AG10803 (cell line): ENCODE data around the gene ZNF226.
"Not testable (repeated sequence)": the region's sequence is repeated elsewhere in the genome, so short reads cannot be mapped to it uniquely, and the experiment has no call there.

Experiments
- DNase-seq: peaks from one replicate; pipeline ENCODE4 v3.0.0; 2010; ENCODE audit warnings: low read depth
- H3K4me3 ChIP-seq: 2 replicates; pipeline ENCODE4 v1.5.1; 2011; ENCODE audit warnings: mild to moderate bottlenecking, low read length, control low read depth
- TF ChIP-seq, protein P1 (sequence below): conservative IDR thresholded peaks from 2 replicates; pipeline ENCODE4 v1.5.1; 2011; ENCODE audit warnings: mild to moderate bottlenecking, low read length, control low read depth, inconsistent platforms

ZNF226 gene

GRCh38 chr19:44164673-44165512 lies at the start of gene ZNF226:
ZNF226 (plus strand) TSS chr19:44165100; CDS start chr19:44170081, 4,981 bp downstream.
- peak; percentile 99 for DNase-seq
- H3K4me3 ChIP-seq = peak within 1 kb of the TSS; percentile 98
- TF ChIP-seq, protein P1, sequence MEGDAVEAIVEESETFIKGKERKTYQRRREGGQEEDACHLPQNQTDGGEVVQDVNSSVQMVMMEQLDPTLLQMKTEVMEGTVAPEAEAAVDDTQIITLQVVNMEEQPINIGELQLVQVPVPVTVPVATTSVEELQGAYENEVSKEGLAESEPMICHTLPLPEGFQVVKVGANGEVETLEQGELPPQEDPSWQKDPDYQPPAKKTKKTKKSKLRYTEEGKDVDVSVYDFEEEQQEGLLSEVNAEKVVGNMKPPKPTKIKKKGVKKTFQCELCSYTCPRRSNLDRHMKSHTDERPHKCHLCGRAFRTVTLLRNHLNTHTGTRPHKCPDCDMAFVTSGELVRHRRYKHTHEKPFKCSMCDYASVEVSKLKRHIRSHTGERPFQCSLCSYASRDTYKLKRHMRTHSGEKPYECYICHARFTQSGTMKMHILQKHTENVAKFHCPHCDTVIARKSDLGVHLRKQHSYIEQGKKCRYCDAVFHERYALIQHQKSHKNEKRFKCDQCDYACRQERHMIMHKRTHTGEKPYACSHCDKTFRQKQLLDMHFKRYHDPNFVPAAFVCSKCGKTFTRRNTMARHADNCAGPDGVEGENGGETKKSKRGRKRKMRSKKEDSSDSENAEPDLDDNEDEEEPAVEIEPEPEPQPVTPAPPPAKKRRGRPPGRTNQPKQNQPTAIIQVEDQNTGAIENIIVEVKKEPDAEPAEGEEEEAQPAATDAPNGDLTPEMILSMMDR = no peak

- H3K4me3 ChIP-seq = not testable (repeated sequence)
Measured at GRCh38 chr19:44121162-44121561, 43.7 kb upstream of the ZNF226 start.

DNA sequence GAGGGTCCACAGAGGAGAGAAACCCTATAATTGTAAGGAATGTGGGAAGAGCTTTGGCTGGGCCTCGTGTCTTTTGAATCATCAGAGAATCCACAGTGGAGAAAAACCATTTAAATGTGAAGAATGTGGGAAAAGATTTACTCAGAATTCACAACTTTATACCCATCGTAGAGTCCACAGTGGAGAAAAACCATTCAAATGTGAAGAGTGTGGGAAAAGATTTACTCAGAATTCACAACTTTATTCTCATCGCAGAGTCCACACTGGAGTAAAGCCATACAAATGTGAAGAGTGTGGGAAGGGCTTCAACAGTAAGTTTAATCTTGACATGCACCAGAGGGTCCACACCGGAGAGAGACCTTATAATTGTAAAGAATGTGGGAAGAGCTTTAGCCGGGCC lies 32.9 kb upstream of the ZNF226 start:
- DNase-seq = no peak
- TF ChIP-seq, protein P1 = no peak
- no peak overlapping the region for H3K4me3 ChIP-seq

More at GRCh38 chr19:44121162-44121561, 43.7 kb upstream of the ZNF226 start:
- not testable (repeated sequence) for DNase-seq

DNA sequence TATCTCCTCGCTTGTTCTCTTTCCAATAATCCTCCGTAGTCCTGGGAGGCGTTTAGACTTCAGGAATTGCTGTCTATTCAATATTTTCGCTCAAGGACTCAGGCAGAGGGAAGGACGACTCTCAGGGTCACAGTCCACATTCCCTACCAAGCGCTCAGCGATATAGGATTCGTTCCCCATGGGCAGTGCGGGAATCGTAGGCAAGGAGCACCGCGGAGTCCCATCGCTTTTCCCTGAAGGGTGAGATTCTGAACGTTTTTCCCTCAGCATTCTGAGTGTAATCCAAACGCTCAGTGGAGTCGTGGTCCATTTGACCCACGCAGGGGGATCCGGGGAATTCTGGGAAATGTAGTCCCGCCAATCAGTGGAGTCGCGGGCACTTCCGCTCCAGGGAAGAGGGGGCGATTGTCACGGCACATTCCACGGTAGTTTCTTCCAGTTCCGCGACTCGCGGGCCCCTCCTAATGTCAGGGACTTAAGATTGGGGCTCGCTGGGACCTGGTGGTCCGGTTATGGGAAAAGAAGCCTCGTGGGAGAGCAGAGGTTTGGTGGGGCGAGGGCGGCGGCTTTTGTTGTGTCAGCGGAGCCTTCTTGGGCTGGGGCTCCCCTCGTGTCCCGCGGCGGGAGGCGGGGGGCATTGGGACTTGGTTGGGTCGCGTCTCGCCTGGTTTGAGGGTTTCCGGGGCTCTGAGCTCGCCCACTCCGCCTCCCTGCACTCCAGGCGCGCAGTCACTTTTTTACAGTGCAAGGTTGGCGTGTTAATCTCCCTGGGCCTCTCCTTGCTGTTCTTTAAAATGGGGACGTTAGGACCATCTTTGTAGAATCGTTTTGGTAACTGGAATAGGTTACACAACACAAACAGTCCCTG lies 23.5 kb upstream of the ZNF226 start, which contains the start of gene ZNF234:
Gene ZNF234 (plus strand): TSS at position 364 of the 868 bp plus-strand sequence. CDS start 3,079 bp downstream, outside the sequence.
- DNase-seq = peak; percentile 81
- TF ChIP-seq, protein P1 = no peak; the same call in 1 of the 2 replicates
- peak within 1 kb of the TSS; percentile 96 for H3K4me3 ChIP-seq

GRCh38 chr19:44142059-44142433 lies 22.9 kb upstream of the ZNF226 start:
- TF ChIP-seq, protein P1 = no peak
- DNase-seq = peak; percentile 43

GRCh38 chr19:44149776-44150175 lies 15.1 kb upstream of the ZNF226 start:
- no peak overlapping the region for H3K4me3 ChIP-seq
- no peak for DNase-seq
- TF ChIP-seq, protein P1 = no peak

More at GRCh38 chr19:44142059-44142433, 22.9 kb upstream of the ZNF226 start:
- peak overlapping the region; percentile 96 for H3K4me3 ChIP-seq

DNA sequence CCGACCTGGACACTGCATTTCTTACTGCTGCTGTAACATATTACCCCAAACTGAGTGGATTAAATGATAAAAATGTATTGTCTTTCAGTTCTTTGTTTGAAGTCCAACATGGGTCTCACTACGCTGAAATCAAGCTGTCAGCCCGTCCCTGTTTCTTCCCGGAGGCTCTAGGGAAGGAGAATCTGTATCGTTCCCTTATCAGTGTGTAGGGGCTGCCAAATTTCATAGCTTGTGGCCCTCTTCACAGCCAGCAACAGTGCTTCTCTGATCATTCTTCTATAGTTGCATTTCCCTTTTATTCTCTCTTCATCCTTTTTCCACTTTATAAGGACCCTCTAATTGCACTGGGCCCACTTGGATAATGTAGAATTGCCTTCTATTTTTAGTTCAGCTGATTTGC lies 13.4 kb upstream of the ZNF226 start:
- DNase-seq = no peak
- TF ChIP-seq, protein P1 = no peak
- no peak overlapping the region for H3K4me3 ChIP-seq
